Astrocyte of the cerebellum (primary cell): ENCODE measurements around the gene ZBTB8A.
A peak's percentile ranks its signal among the peaks of the same experiment; 100 is the strongest.

Source experiments
- DNase-seq: peaks from one replicate; pipeline ENCODE4 v3.0.0-alpha.2; 2011; ENCODE audit warnings: low read depth
- H3K4me3 ChIP-seq: 2 replicates; pipeline ENCODE4 v1.5.1; 2011; ENCODE audit warnings: mild to moderate bottlenecking, low read depth, low read length, moderate library complexity
- in situ Hi-C: cut with HindIII; loops from 2 replicates; pipeline ENCODE4 v1.10.0; 2017; ENCODE audit warnings: low sequenced_read_pairs
- TF ChIP-seq, protein P1 (sequence below): IDR thresholded peaks from 2 replicates; pipeline ENCODE4 v1.5.1; 2012; ENCODE audit warnings: low read length, low read depth, moderate library complexity, mild to moderate bottlenecking; ENCODE audit errors: missing control alignments

The ZBTB8A gene

GRCh38 chr1:32651461-32652073, 112.3 kb downstream of the ZBTB8A start:
- in situ Hi-C loops = no loop called here
- peak overlapping the region; percentile 87 for H3K4me3 ChIP-seq
- TF ChIP-seq, protein P1, sequence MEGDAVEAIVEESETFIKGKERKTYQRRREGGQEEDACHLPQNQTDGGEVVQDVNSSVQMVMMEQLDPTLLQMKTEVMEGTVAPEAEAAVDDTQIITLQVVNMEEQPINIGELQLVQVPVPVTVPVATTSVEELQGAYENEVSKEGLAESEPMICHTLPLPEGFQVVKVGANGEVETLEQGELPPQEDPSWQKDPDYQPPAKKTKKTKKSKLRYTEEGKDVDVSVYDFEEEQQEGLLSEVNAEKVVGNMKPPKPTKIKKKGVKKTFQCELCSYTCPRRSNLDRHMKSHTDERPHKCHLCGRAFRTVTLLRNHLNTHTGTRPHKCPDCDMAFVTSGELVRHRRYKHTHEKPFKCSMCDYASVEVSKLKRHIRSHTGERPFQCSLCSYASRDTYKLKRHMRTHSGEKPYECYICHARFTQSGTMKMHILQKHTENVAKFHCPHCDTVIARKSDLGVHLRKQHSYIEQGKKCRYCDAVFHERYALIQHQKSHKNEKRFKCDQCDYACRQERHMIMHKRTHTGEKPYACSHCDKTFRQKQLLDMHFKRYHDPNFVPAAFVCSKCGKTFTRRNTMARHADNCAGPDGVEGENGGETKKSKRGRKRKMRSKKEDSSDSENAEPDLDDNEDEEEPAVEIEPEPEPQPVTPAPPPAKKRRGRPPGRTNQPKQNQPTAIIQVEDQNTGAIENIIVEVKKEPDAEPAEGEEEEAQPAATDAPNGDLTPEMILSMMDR = no peak
- no peak for DNase-seq

DNA sequence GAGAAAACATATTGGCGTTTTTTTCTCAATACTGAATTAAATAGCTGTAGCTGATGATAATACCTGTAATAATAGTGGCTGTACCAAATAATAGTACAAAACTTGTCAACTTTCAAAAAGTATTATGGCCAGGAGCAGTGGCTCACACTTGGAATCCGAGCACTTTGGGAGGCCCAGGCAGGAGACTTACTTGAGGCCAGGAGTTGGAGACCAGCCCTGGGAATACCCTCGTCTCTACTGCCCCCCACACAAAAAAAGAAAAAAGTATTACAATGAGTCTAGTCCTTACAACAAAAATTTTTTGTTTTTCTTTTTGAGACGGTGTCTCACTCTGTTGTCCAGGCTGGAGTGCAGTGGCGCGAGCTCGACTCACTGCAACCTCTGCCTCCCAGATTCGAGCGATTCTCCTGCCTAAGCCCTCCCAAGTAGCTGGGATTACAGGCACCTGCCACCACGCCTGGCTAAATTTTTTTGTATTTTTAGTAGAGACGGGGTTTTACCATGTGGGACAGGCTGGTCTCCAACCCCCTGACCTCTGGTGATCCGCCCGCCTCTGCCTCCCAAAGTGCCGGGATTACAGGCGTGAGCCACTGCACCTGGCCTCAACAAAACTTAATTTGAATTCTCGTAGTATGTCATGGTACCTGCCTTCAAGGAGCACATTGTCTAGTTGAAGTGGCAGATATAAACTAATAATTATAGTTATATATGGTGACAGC, 113.2 kb downstream of the ZBTB8A start:
- peak overlapping the region; percentile 87 for H3K4me3 ChIP-seq
- TF ChIP-seq, protein P1 = no peak
- in situ Hi-C loops = no loop called here
- no peak for DNase-seq
